GM12878 (cell line): ENCODE measurements around the gene NPTX1. TPM values are rescaled to one million over a fixed set of nuclear protein-coding genes. Genes with fewer than 3 reads are reported as not detected.

ENCODE experiments used
- ATAC-seq: fragments of 200-7000 bp; cut with Tn5 transposase; 3 replicates; pipeline ENCODE4 v1.9.1; 2020; ENCODE audit warnings: mild to moderate bottlenecking, moderate library complexity
- BruUV-seq: library from RNA; stranded (reverse); fragments of 400-500 nt; replicated peaks from 2 replicates; lab custom pipeline; 2021; lab: Mats Ljungman, UMichigan
- CTCF ChIA-PET: fragments of 300-600 bp; sonication (Branson Sonifier 250); formaldehyde crosslinking; extraction: SDS; loops from one replicate; lab custom pipeline; 2021; ENCODE audit warnings: inconsistent platforms; lab: Yijun Ruan, JAX
- POLR2A ChIA-PET: fragments of 350-600 bp; formaldehyde crosslinking; extraction: SDS; loops from one replicate; lab custom pipeline; 2021; ENCODE audit warnings: inconsistent platforms; lab: Charles Lee
- RAD21 ChIA-PET: fragments of 300-600 bp; sonication (Branson Sonifier 250); formaldehyde crosslinking; loops from one replicate; lab custom pipeline; 2023; ENCODE audit warnings: antibody characterized with exemption; ENCODE audit not compliant: unreplicated experiment; lab: Charles Lee
- SMC1A ChIA-PET: fragments of 300-600 bp; sonication (Branson Sonifier 250); formaldehyde crosslinking; loops from one replicate; lab custom pipeline; 2023; ENCODE audit not compliant: unreplicated experiment, uncharacterized antibody; lab: Charles Lee
- DNase-seq: peaks from one replicate; pipeline ENCODE4 v3.0.0-alpha.2; 2011; ENCODE audit warnings: low read depth, low spot score
- FAIRE-seq: peaks from 3 replicates; lab custom pipeline; 2011; peaks lifted over from hg19 to GRCh38; lab: Jason Lieb, UNC
- H2AFZ ChIP-seq: 2 replicates; pipeline ENCODE4 v1.6.0; 2011; ENCODE audit warnings: low read depth, low read length, control low read depth; ENCODE audit not compliant: control insufficient read depth
- H3K27ac ChIP-seq: 2 replicates; pipeline ENCODE4 v1.5.1; 2011; ENCODE audit warnings: control low read depth; ENCODE audit not compliant: control insufficient read depth, insufficient read depth
- H3K27me3 ChIP-seq, 2 experiments: replicated peaks in 1 of 2; 2 replicates each; pipeline versions ENCODE4 v1.6.0 to v1.6.1; 2011; ENCODE audit warnings: low read length in 1 of 2; ENCODE audit not compliant: control insufficient read depth in 2 of 2, insufficient read depth in 2 of 2
- H3K36me3 ChIP-seq, 2 experiments: 2 replicates each; pipeline ENCODE4 v1.5.1; 2011; ENCODE audit warnings: low read length in 1 of 2; ENCODE audit not compliant: control insufficient read depth in 2 of 2, insufficient read depth in 2 of 2
- H3K4me1 ChIP-seq: 2 replicates; pipeline ENCODE4 v1.6.1; 2011; ENCODE audit warnings: mild to moderate bottlenecking, low read length, moderate library complexity, mixed read lengths; ENCODE audit not compliant: control insufficient read depth, insufficient read depth
- H3K4me2 ChIP-seq: 2 replicates; pipeline ENCODE4 v1.6.0; 2011; ENCODE audit warnings: control low read depth; ENCODE audit not compliant: control insufficient read depth, insufficient read depth
- H3K4me3 ChIP-seq: fragments of 200-600 bp; sonication (generic); 2 replicates; pipeline ENCODE4 v1.5.1; 2016
- H3K79me2 ChIP-seq: 2 replicates; pipeline ENCODE4 v1.6.0; 2011; ENCODE audit warnings: low read length; ENCODE audit not compliant: control insufficient read depth, insufficient read depth
- H3K9ac ChIP-seq: 2 replicates; pipeline ENCODE4 v1.8.0; 2011; ENCODE audit warnings: low read length, control low read depth, mixed read lengths; ENCODE audit not compliant: control insufficient read depth, insufficient read depth
- H3K9me3 ChIP-seq: replicated peaks from 3 replicates; pipeline ENCODE4 v1.5.1; 2011; ENCODE audit warnings: mild to moderate bottlenecking, low read length; ENCODE audit not compliant: control insufficient read depth, insufficient read depth
- H4K20me1 ChIP-seq: 2 replicates; pipeline ENCODE4 v1.6.0; 2011; ENCODE audit not compliant: control insufficient read depth, insufficient read depth
- CBX5 ChIP-seq: sonication (generic); IDR thresholded peaks from 2 replicates; pipeline ENCODE4 v1.6.1; 2016; ENCODE audit warnings: low read depth, moderate library complexity, mild to moderate bottlenecking, inconsistent platforms
- EP300 ChIP-seq, 2 experiments: fragments of 150-350 bp in 1 of 2; IDR thresholded peaks; 2 replicates each; pipeline ENCODE4 v1.6.1; 2011 to 2012; ENCODE audit warnings: low read depth in 2 of 2, low read length in 2 of 2, borderline replicate concordance in 1 of 2, improper control_type of control experiment in 1 of 2, inconsistent platforms in 1 of 2; ENCODE audit not compliant: control insufficient read depth in 1 of 2
- HSF1 ChIP-seq: fragments of 150-350 bp; IDR thresholded peaks from 2 replicates; pipeline ENCODE4 v1.6.1; 2014; ENCODE audit warnings: mild to moderate bottlenecking, low read depth, low read length
- NBN ChIP-seq: fragments of 450-650 bp; IDR thresholded peaks from 2 replicates; pipeline ENCODE4 v1.6.1; 2016
- TCF3 ChIP-seq: IDR thresholded peaks from 2 replicates; pipeline ENCODE4 v1.6.1; 2012; ENCODE audit warnings: low read depth, mild to moderate bottlenecking, low read length, borderline replicate concordance; ENCODE audit not compliant: insufficient read depth
- ZNF207 ChIP-seq: fragments of 450-650 bp; IDR thresholded peaks from 2 replicates; pipeline ENCODE4 v1.6.1; 2014; ENCODE audit warnings: antibody characterized with exemption, mild to moderate bottlenecking, borderline replicate concordance
- WGBS: methylation state at CpG from one replicate; pipeline ENCODE4 v1.1.6; 2016; ENCODE audit warnings: low lambda C conversion rate; ENCODE audit not compliant: insufficient replicate concordance, insufficient coverage; ENCODE audit errors: missing lambda C conversion rate; 5-methylcytosine and 5-hydroxymethylcytosine counted together
- in situ Hi-C: fragments of 300-500 bp; cut with MboI; formaldehyde crosslinking; loops from 9 replicates; pipeline ENCODE4 v1.14.3; 2018; ENCODE audit warnings: mixed read lengths
- intact Hi-C: fragments of 100-400 bp; cut with micrococcal nuclease; formaldehyde crosslinking; loops from one replicate; pipeline ENCODE4 v1.14.2; 2022; ENCODE audit not compliant: unreplicated experiment
- polyA plus RNA-seq, 11 experiments: library from polyadenylated mRNA; depleted of rRNA in 4 of 11; unstranded in 6 of 11; stranded (reverse) in 5 of 11; fragments of >200 nt; fragmentation: Nextera tagmentation in 4 of 11; fragmentation: Illumina TruSeq in 1 of 11; extraction: Ambion mirVana in 4 of 11; extraction: Trizol in 1 of 11; gene quantifications; 1 replicate in 1 of 11; 2 replicates in 10 of 11; pipeline versions ENCODE4 v1.2.1 to v1.2.3, GENCODE V29; 2011 to 2016; ENCODE audit warnings: inconsistent platforms in 2 of 11, missing spikeins in 2 of 11, low read depth in 1 of 11
- total RNA-seq, 4 experiments: library from RNA; depleted of rRNA in 3 of 4; stranded (reverse); fragments of >200 nt in 3 of 4; fragmentation: Illumina TruSeq in 1 of 4; extraction: Trizol in 1 of 4; gene quantifications; 2 replicates each; pipeline versions ENCODE4 v1.2.1 to v1.2.3, GENCODE V29; 2013 to 2021
- TF ChIP-seq, protein P1 (sequence below): fragments of 450-650 bp; formaldehyde crosslinking; IDR thresholded peaks from 2 replicates; pipeline ENCODE4 v1.5.0; 2022; ENCODE audit warnings: mild to moderate bottlenecking, missing genetic modification characterization

NPTX1 gene
- total and polyA plus RNA-seq, 10 of the 15 experiments (the other 5 are each of a cell fraction or from before 2014, with no cell fraction given), result not detected

DNA sequence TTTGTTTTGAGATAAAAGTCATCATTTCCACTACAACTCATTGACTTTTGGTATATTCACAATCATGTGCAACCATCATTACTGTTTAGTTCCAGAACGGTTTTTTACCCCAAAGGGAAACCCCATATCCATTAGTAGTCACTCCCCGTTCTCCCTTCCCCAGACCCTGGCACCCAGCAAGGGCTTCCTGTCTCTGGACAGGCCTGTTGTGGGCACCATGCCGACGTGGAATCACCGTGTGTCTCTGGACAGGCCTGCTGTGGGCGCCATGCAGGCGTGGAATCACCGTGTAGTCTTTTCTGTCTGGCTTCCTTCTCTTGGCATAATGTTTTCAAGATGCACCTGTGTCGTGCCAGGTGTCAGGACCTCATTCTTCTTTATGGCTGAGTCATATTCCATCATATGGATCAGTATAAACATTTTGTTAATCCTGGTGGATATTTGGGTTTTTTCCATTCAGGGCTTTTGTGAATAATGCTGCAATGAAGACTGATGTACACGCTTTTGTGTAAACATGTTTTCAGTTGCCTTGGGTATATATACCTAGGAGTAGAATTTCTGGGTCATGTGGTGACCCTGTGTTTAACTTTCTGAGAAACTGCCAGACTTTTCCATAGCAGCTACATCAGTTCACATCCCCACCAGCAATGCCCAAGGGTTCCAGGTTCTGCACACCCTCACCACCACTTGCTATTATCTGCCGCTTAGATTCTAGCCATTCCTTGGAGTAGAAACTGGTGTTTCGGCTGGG lies 42.3 kb downstream of the NPTX1 start (continued):
- no peak for TF ChIP-seq HSF1

DNA sequence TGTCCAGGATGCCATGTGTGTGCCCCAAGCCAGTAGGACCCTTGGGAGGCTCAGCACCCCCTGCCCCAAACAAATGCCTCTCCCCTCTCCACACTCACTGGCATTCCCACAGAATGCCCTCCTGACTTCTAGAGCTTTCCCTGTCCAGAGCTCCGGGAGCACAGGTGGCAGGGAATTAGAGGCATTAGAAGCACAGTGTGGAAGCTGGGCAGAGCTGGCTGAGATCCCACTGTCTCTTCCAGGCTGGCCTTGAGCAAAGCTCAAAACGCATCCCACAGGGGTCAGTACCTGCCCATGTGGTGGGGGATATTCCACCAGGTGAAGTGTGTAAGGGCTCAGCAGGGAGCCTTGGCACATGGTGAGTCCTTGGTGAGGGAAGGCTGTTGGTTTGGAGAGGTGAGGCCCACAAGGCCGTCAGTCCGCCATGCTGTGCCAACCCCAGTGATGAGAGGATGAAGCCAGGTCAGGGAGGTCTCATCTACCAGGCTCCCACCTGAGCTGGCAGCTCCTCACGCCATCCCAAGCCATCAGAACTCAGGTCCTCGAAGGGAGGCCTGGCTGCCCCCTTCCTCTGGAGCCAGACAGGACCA lies 43.4 kb downstream of the NPTX1 start:
- in situ Hi-C loops (no loop called here), intact Hi-C loops (no loop called here)
- no peak for TF ChIP-seq TCF3
- TF ChIP-seq CBX5, result no peak
- no peak for TF ChIP-seq NBN
- TF ChIP-seq ZNF207, result no peak
- TF ChIP-seq, protein P1, sequence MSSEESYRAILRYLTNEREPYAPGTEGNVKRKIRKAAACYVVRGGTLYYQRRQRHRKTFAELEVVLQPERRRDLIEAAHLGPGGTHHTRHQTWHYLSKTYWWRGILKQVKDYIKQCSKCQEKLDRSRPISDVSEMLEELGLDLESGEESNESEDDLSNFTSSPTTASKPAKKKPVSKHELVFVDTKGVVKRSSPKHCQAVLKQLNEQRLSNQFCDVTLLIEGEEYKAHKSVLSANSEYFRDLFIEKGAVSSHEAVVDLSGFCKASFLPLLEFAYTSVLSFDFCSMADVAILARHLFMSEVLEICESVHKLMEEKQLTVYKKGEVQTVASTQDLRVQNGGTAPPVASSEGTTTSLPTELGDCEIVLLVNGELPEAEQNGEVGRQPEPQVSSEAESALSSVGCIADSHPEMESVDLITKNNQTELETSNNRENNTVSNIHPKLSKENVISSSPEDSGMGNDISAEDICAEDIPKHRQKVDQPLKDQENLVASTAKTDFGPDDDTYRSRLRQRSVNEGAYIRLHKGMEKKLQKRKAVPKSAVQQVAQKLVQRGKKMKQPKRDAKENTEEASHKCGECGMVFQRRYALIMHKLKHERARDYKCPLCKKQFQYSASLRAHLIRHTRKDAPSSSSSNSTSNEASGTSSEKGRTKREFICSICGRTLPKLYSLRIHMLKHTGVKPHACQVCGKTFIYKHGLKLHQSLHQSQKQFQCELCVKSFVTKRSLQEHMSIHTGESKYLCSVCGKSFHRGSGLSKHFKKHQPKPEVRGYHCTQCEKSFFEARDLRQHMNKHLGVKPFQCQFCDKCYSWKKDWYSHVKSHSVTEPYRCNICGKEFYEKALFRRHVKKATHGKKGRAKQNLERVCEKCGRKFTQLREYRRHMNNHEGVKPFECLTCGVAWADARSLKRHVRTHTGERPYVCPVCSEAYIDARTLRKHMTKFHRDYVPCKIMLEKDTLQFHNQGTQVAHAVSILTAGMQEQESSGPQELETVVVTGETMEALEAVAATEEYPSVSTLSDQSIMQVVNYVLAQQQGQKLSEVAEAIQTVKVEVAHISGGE (CRISPR knock-in tag), result no peak
- TF ChIP-seq EP300 (IDR thresholded peaks at IDR 0.05; ENCODE audit: borderline replicate concordance in 1 of 2, control insufficient read depth in 1 of 2, low read depth in 2 of 2, low read length in 2 of 2), result no peak
- POLR2A ChIA-PET, result no interaction called here
- SMC1A ChIA-PET, result no interaction called here
- H3K79me2 ChIP-seq, result no peaks in the 10 kb centered on the region
- no peaks in the 10 kb centered on the region for H4K20me1 ChIP-seq
- no peak overlapping the region for H3K4me3 ChIP-seq
- ATAC-seq (no peak), DNase-seq (no peak), FAIRE-seq (no peak)
- 27% methylated on average over 6 of the region's 6 CpGs for WGBS
- H3K4me1 ChIP-seq, result no peaks in the 10 kb centered on the region
- no peak overlapping the region for H3K4me2 ChIP-seq
- no peak overlapping the region for H3K27ac ChIP-seq
- BruUV-seq, result no TSS peak
- no peak overlapping the region for H2AFZ ChIP-seq
- H3K36me3 ChIP-seq, result no peaks in the 10 kb centered on the region
- H3K27me3 ChIP-seq, result no peaks in the 10 kb centered on the region; a peak in 1 of 4 replicates
- no peaks in the 10 kb centered on the region for H3K9me3 ChIP-seq
- RAD21 ChIA-PET, result no interaction called here
- H3K9ac ChIP-seq, result no peak overlapping the region
- CTCF ChIA-PET, result no interaction called here
